Skeletal muscle tissue (tissue), 4 donors: ENCODE data around the gene KLHL13. TPM values are rescaled to one million over a fixed set of nuclear protein-coding genes. Genes with fewer than 3 reads are reported as not detected.
A peak's percentile ranks its signal among the peaks of the same experiment; 100 is the strongest.
"Not testable (repeated sequence)": the region's sequence is repeated elsewhere in the genome, so short reads cannot be mapped to it uniquely, and the experiment has no call there.

Experiments
- H3K27ac ChIP-seq: one replicate; pipeline ENCODE4 v1.7.0; 2013; ENCODE audit warnings: mild to moderate bottlenecking, low read depth, low read length, inconsistent platforms
- H3K27me3 ChIP-seq, 3 donors: one replicate each; pipeline ENCODE4 v1.7.0; 2013; ENCODE audit warnings: low read length in 3 of 3; ENCODE audit not compliant: control insufficient read depth in 3 of 3, insufficient read depth in 3 of 3
- H3K36me3 ChIP-seq, 3 donors: one replicate each; pipeline ENCODE4 v1.7.0; 2013; ENCODE audit warnings: low read length in 3 of 3; ENCODE audit not compliant: control insufficient read depth in 3 of 3, insufficient read depth in 3 of 3
- H3K4me1 ChIP-seq, 3 donors: one replicate each; pipeline ENCODE4 v1.7.0; 2013; ENCODE audit warnings: low read length in 3 of 3, mild to moderate bottlenecking in 3 of 3; ENCODE audit not compliant: control insufficient read depth in 3 of 3, insufficient read depth in 3 of 3
- H3K4me3 ChIP-seq, 3 donors: one replicate each; pipeline ENCODE4 v1.7.0; 2013; ENCODE audit warnings: low read length in 3 of 3
- H3K9ac ChIP-seq, 3 donors: one replicate each; pipeline ENCODE4 v1.7.0; 2013; ENCODE audit warnings: low read length in 3 of 3, mild to moderate bottlenecking in 3 of 3, moderate library complexity in 2 of 3, low read depth in 1 of 3
- H3K9me3 ChIP-seq, 3 donors: one replicate each; pipeline ENCODE4 v1.7.0; 2013; ENCODE audit warnings: low read length in 3 of 3; ENCODE audit not compliant: control insufficient read depth in 3 of 3
- total RNA-seq: library from RNA; depleted of rRNA; stranded (reverse); fragments of >200 nt; gene quantifications from one replicate; pipeline ENCODE4 v1.2.3, GENCODE V29; 2014
- donor health status: Osteomylitis.

The KLHL13 gene
- total RNA-seq, 1 donor from 2014 or later = 80.9 TPM

- Histone ChIP-seq H3K9ac (no peak overlapping the region), H3K4me1 (no peaks in the 10 kb centered on the region), H3K27me3 (no peaks in the 10 kb centered on the region), H3K4me3 (no peak overlapping the region), H3K9me3 (no peaks in the 10 kb centered on the region), H3K36me3 (no peaks in the 10 kb centered on the region), H3K27ac (no peak overlapping the region)
These were observed 13.1 kb upstream of the KLHL13 start for GRCh38 chrX:118129681-118130080.

DNA sequence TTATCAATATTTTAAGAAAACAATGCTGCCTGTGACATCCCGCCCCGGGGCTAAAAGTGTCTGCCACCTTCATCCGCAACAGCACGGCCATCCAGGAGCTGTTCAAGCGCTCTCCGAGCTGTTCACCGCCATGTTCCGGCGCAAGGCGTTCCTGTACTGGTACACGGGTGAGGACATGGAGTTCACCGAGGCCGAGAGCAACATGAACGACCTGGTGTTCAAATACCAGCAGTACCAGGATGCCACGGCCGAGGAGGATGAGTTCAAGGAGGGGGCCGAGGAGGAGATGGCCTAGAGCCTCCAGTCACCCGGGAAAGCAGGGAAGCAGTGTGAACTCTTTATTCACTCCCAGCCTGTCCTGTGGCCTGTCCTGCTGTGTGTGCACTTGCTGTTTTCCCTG lies 12.1 kb upstream of the KLHL13 start:
- H3K36me3 ChIP-seq = no peaks in the 10 kb centered on the region
- H3K9ac ChIP-seq = no peak overlapping the region
- H3K9me3 ChIP-seq = no peaks in the 10 kb centered on the region
- no peak overlapping the region for H3K27ac ChIP-seq
- no peak overlapping the region for H3K4me3 ChIP-seq
- H3K4me1 ChIP-seq = no peaks in the 10 kb centered on the region
- no peaks in the 10 kb centered on the region for H3K27me3 ChIP-seq

DNA sequence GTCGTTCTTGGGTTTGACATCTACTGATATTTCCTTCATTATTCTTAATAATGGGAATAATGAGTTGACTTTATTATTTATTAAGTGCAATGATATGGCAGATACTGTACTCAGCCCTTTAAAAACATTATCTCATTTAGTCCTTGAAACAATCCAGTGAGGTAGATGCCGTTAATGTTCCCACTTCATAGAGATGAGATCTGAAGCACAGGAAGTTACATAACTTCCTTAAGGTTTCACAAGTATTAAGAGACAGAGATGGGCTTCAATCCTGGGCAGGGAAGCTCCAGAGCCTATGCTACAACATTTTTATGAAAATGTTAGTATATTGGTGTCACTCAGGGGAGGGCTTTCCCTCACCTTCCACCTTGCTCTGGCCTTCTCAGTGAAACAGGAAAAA lies 9.7 kb upstream of the KLHL13 start:
- no peaks in the 10 kb centered on the region for H3K4me1 ChIP-seq
- no peaks in the 10 kb centered on the region for H3K9me3 ChIP-seq
- no peaks in the 10 kb centered on the region for H3K27me3 ChIP-seq
- no peak overlapping the region for H3K27ac ChIP-seq
- H3K36me3 ChIP-seq = no peaks in the 10 kb centered on the region
- no peak overlapping the region for H3K4me3 ChIP-seq
- H3K9ac ChIP-seq = no peak overlapping the region

- H3K4me3 ChIP-seq, H3K4me1 ChIP-seq, H3K36me3 ChIP-seq, H3K27ac ChIP-seq, H3K9ac ChIP-seq, H3K9me3 ChIP-seq, H3K27me3 ChIP-seq: not testable (repeated sequence)
These were observed 7.6 kb upstream of the KLHL13 start for GRCh38 chrX:118124243-118124642.

GRCh38 chrX:118117741-118118140 lies 1.1 kb upstream of the KLHL13 start:
- Histone ChIP-seq H3K4me1 (peaks cover 0 to 4% (median 0%) of the 10 kb centered on the region in 3 donors), H3K4me3 (no peak overlapping the region), H3K27ac (no peak overlapping the region), H3K36me3 (no peaks in the 10 kb centered on the region), H3K27me3 (peaks cover 0 to 4% (median 0%) of the 10 kb centered on the region in 3 donors), H3K9me3 (no peaks in the 10 kb centered on the region), H3K9ac (peak overlapping the region in 1 of 3 donors; percentile 86)

- Histone ChIP-seq H3K36me3 (no peaks in the 10 kb centered on the region), H3K4me1 (peaks cover 0 to 4% (median 0%) of the 10 kb centered on the region in 3 donors), H3K27me3 (peaks cover 0 to 4% (median 0%) of the 10 kb centered on the region in 3 donors), H3K27ac (peak overlapping the region; percentile 41), H3K4me3 (peak overlapping the region; percentile 72 to 77 (median 74)), H3K9ac (peak overlapping the region; percentile 51 to 80 (median 77)), H3K9me3 (no peaks in the 10 kb centered on the region)
These were observed 477 bp downstream of the KLHL13 start for GRCh38 chrX:118115953-118116712.

DNA sequence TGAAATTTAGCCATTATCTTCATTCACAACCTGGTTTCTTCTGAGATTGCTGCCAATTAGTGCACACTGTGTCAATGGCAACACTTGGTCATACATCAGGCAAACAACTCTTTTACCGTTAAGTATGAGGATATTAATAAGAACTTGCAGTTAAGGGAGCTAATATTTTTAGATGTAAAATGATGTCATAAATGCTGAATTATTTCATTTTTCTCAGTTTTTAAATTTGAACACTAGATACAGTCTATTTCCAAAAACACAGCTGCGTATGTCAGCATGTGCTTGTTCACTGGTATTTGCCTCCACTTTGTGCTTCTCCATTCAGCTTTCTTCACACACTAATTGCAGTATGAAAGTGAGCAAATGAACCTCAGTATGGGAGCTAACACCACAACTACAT lies 1.6 kb downstream of the KLHL13 start:
- H3K9ac ChIP-seq = peak overlapping the region in 1 of 3 donors; percentile 25
- H3K27me3 ChIP-seq = peaks cover 0 to 4% (median 0%) of the 10 kb centered on the region in 3 donors
- H3K36me3 ChIP-seq = no peaks in the 10 kb centered on the region
- peaks cover 0 to 4% (median 0%) of the 10 kb centered on the region in 3 donors for H3K4me1 ChIP-seq
- no peak overlapping the region for H3K27ac ChIP-seq
- no peaks in the 10 kb centered on the region for H3K9me3 ChIP-seq
- peak overlapping the region in 1 of 3 donors; percentile 72 for H3K4me3 ChIP-seq

GRCh38 chrX:118109065-118109464 lies 7.5 kb downstream of the KLHL13 start:
- H3K9ac ChIP-seq = no peak overlapping the region
- no peaks in the 10 kb centered on the region for H3K27me3 ChIP-seq
- H3K4me3 ChIP-seq = no peak overlapping the region
- no peaks in the 10 kb centered on the region for H3K9me3 ChIP-seq
- H3K27ac ChIP-seq = no peak overlapping the region
- no peaks in the 10 kb centered on the region for H3K36me3 ChIP-seq
- no peaks in the 10 kb centered on the region for H3K4me1 ChIP-seq

DNA sequence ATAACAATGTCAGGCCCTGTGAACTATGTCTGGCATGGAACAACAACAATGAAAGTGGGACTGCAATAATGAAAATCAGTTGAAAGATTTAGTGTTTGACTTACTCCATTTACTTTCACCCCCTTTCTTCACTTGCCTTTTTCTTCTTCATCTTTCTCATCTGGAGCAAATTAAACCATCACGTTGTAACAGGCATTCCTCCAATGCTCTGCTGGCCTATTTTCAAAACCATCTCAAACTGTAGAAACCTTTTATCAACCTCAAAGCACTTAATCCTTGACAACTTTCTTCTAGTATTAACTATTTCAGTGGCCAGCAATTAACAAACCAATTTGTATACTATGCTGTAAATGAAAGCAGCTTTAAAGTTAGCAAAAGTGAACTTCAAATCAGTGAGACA lies 8.3 kb downstream of the KLHL13 start:
- no peak overlapping the region for H3K9ac ChIP-seq
- no peak overlapping the region for H3K4me3 ChIP-seq
- no peaks in the 10 kb centered on the region for H3K4me1 ChIP-seq
- no peaks in the 10 kb centered on the region for H3K27me3 ChIP-seq
- H3K36me3 ChIP-seq = no peaks in the 10 kb centered on the region
- no peaks in the 10 kb centered on the region for H3K9me3 ChIP-seq
- H3K27ac ChIP-seq = no peak overlapping the region

DNA sequence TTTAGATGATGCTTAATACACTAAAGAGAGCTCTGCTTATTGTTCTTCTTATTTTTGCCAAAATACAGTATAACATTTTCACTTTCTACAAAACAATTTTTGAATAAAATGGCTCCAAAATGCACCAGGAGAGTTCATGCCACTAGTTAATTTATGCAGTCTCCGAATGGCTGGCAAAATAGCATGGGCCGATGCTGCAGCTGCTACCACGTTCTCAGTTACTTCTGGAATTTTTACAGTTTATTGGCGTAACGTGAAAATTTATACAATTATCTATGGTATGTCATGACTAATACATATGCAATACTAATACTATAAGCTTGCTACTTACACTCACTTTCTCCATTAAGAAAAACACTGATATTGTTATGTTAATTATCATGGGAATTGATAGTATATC lies 16.5 kb downstream of the KLHL13 start:
- Histone ChIP-seq H3K36me3 (no peaks in the 10 kb centered on the region), H3K4me3 (no peak overlapping the region), H3K4me1 (no peaks in the 10 kb centered on the region), H3K9ac (no peak overlapping the region), H3K27ac (no peak overlapping the region), H3K27me3 (no peaks in the 10 kb centered on the region), H3K9me3 (no peaks in the 10 kb centered on the region)
